Measurements from ENCODE around the gene MED13L.

The MED13L gene

DNA sequence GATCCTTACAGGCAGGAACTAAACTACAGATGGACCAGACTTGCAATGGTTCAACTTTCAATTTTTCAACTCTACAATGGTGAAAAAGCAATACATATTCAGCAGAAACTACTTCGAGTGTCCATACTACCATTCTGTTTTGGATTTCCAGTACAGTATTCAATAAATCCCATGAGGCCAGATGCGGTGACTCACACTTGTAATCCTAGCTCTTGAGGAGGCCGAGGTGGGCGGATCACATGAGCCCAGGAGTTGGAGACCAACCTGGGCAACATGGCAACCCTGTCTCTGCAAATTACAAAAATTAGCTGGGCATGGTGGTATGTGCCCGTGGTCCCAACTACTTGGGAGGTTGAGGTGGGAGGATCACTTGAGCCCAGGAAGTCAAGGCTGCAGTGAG lies 336.1 kb downstream of the MED13L start:
- no peak for TF ChIP-seq ZFX (IDR thresholded peaks at IDR 0.05; ENCODE audit: borderline replicate concordance)
- TF ChIP-seq, protein P1, sequence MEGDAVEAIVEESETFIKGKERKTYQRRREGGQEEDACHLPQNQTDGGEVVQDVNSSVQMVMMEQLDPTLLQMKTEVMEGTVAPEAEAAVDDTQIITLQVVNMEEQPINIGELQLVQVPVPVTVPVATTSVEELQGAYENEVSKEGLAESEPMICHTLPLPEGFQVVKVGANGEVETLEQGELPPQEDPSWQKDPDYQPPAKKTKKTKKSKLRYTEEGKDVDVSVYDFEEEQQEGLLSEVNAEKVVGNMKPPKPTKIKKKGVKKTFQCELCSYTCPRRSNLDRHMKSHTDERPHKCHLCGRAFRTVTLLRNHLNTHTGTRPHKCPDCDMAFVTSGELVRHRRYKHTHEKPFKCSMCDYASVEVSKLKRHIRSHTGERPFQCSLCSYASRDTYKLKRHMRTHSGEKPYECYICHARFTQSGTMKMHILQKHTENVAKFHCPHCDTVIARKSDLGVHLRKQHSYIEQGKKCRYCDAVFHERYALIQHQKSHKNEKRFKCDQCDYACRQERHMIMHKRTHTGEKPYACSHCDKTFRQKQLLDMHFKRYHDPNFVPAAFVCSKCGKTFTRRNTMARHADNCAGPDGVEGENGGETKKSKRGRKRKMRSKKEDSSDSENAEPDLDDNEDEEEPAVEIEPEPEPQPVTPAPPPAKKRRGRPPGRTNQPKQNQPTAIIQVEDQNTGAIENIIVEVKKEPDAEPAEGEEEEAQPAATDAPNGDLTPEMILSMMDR (IDR thresholded peaks at IDR 0.05), result no peak

DNA sequence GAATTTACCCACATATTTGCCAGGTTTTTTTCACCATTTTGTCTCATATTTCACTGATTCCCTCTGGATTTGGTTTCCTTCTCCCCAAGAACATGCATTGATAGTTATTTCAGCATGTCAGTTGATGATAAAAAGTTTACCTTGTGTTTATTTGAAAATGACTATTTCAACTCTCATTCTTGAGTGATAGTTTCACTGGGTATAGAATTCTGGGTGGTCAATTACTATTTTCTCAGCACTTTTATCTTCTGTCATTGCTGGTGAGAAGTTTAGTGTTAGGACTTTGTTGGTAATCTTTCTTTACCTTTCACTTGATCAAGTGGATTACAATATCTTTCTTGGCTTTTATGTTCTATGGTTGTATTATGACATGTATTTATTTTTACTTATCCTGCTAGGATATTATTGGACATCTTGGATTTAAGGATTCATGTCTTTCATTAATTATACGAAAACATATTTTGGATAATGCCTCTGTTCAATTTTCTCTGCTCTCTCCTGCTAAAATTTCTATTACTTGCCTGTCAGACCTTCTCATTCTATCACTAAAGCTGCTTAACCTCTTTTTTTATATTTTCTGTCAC lies 338.6 kb downstream of the MED13L start:
- TF ChIP-seq ZFX (IDR thresholded peaks at IDR 0.05; ENCODE audit: borderline replicate concordance), result no peak
- TF ChIP-seq, protein P1 (IDR thresholded peaks at IDR 0.05), result no peak
- no peak overlapping the region for H3K27ac ChIP-seq

More for the DNA sequence above, 336.1 kb downstream of the MED13L start:
- H3K27ac ChIP-seq, result no peak overlapping the region

DNA sequence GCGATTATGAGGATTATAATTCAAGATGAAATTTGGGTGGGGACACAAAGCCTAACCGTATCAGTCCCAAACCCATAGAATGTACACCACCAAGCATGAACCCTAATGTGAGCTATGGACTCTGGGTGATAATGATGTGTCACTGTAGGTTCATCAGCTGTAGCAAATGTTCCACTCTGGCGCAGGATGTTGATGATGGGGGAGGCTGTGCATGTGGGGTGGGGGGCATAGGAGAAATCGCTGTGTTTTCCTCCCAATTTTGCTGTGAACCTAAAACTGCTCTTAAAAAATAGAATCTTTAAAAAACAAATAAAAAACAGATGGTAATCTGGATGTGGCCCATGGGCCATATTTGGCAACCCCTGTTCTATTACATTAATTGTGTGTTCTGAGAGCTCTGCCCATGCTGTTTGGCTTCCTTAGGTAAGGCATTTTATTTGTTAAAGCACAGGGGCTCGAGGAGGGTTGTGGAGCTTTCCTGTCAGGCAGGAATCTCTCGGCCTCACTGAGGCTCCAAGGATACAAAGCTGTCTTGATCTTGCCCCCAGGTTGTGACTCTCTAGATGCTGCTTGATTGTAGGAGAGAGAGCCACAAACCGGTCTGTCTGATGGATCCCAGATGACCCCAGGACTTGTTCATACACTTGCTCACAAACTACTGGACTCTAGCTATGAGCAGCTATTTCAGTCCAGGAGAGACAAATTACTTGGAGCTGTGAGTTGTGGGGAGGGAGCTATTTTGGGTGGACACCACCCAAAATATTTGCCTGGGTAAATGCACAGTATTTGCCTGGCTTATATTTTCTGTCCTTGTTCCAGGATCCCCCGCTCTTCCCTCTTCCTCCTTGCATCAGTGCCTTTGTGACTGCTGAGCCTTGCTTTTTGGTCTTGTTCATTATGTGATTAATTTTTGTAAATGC lies 340.2 kb downstream of the MED13L start:
- no peak for TF ChIP-seq ZFX (IDR thresholded peaks at IDR 0.05; ENCODE audit: borderline replicate concordance)
- TF ChIP-seq, protein P1 (IDR thresholded peaks at IDR 0.05), result no peak
- H3K27ac ChIP-seq, result no peak overlapping the region

DNA sequence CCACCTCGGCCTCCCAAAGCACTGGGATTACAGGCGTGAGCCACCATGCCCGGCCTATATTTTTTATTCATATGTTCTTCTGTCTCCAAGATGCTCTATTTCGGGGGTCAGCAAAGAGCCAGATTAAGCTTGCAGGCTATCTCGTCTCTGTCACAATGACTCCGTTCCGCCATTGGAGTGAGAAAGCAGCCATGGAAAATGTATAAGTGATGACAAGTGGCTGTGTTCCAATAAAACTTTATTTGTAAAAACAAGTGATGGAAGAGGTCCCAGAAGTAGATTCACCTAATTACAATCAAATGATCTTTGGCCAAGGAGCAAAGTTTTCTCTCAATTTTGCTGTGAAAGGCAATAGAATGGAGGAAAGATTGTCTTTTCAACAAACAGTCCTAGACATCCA lies 342.6 kb downstream of the MED13L start:
- H3K27ac ChIP-seq, result no peak overlapping the region
- TF ChIP-seq, protein P1 (IDR thresholded peaks at IDR 0.05), result no peak
- TF ChIP-seq ZFX (IDR thresholded peaks at IDR 0.05; ENCODE audit: borderline replicate concordance), result no peak

- no peak overlapping the region for H3K27ac ChIP-seq
- TF ChIP-seq, protein P1 (IDR thresholded peaks at IDR 0.05), result no peak
- TF ChIP-seq ZFX (IDR thresholded peaks at IDR 0.05; ENCODE audit: borderline replicate concordance), result no peak
Measured at GRCh38 chr12:115934046-115934445, 343.4 kb downstream of the MED13L start.

GRCh38 chr12:115932066-115932465 lies 345.4 kb downstream of the MED13L start:
- H3K27ac ChIP-seq, result no peak overlapping the region
- no peak for TF ChIP-seq ZFX (IDR thresholded peaks at IDR 0.05; ENCODE audit: borderline replicate concordance)
- TF ChIP-seq, protein P1 (IDR thresholded peaks at IDR 0.05), result no peak

- no peak overlapping the region for H3K27ac ChIP-seq
- TF ChIP-seq ZFX (IDR thresholded peaks at IDR 0.05; ENCODE audit: borderline replicate concordance), result no peak
- TF ChIP-seq, protein P1 (IDR thresholded peaks at IDR 0.05), result no peak
Measured at GRCh38 chr12:115930336-115930735, 347.2 kb downstream of the MED13L start.

Measured in 22Rv1 (cell line).